ENCODE data around the gene ZNF148.

ZNF148 gene

GRCh38 chr3:125245521-125245920 lies 129.6 kb downstream of the ZNF148 start:
- TF ChIP-seq, protein P1, sequence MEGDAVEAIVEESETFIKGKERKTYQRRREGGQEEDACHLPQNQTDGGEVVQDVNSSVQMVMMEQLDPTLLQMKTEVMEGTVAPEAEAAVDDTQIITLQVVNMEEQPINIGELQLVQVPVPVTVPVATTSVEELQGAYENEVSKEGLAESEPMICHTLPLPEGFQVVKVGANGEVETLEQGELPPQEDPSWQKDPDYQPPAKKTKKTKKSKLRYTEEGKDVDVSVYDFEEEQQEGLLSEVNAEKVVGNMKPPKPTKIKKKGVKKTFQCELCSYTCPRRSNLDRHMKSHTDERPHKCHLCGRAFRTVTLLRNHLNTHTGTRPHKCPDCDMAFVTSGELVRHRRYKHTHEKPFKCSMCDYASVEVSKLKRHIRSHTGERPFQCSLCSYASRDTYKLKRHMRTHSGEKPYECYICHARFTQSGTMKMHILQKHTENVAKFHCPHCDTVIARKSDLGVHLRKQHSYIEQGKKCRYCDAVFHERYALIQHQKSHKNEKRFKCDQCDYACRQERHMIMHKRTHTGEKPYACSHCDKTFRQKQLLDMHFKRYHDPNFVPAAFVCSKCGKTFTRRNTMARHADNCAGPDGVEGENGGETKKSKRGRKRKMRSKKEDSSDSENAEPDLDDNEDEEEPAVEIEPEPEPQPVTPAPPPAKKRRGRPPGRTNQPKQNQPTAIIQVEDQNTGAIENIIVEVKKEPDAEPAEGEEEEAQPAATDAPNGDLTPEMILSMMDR (IDR thresholded peaks at IDR 0.05; ENCODE audit: low read depth, low read length), result no peak
- no peak for DNase-seq (ENCODE audit: extremely low read depth, low read depth)

- no peak for DNase-seq (ENCODE audit: extremely low read depth, low read depth)
- TF ChIP-seq, protein P1 (IDR thresholded peaks at IDR 0.05; ENCODE audit: low read depth, low read length), result no peak
Measured at GRCh38 chr3:125240496-125240895, 134.6 kb downstream of the ZNF148 start.

DNA sequence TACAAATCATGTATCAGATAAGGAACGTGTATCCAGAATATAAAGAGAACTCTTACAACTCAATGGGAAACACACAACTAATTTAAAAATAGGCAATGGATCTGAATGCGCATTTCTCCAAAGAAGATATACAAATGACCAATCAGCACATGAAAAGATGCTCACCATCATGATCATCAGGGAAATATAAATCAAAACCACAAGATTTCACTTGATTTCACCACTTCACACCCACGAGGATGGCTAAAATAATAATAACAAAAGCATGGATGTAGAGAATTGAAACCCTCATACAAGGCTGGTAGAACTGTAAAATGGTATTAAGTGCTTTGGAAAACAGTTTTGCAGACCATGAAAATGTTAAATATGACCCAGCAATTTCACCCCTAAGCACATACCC lies 135.9 kb downstream of the ZNF148 start:
- TF ChIP-seq, protein P1 (IDR thresholded peaks at IDR 0.05; ENCODE audit: low read depth, low read length), result no peak
- no peak for DNase-seq (ENCODE audit: extremely low read depth, low read depth)

GRCh38 chr3:125238759-125239158 lies 136.4 kb downstream of the ZNF148 start:
- no peak for DNase-seq (ENCODE audit: extremely low read depth, low read depth)
- TF ChIP-seq, protein P1 (IDR thresholded peaks at IDR 0.05; ENCODE audit: low read depth, low read length), result no peak

GRCh38 chr3:125236331-125236903 lies 138.7 kb downstream of the ZNF148 start:
- no peak for DNase-seq (ENCODE audit: extremely low read depth, low read depth)
- TF ChIP-seq, protein P1 (IDR thresholded peaks at IDR 0.05; ENCODE audit: low read depth, low read length), result no peak

GRCh38 chr3:125234831-125235230 lies 140.3 kb downstream of the ZNF148 start:
- DNase-seq (ENCODE audit: extremely low read depth, low read depth), result no peak
- TF ChIP-seq, protein P1 (IDR thresholded peaks at IDR 0.05; ENCODE audit: low read depth, low read length), result no peak

GRCh38 chr3:125232401-125232800 lies 142.7 kb downstream of the ZNF148 start:
- DNase-seq (ENCODE audit: extremely low read depth, low read depth), result no peak
- TF ChIP-seq, protein P1 (IDR thresholded peaks at IDR 0.05; ENCODE audit: low read depth, low read length), result no peak

All from AG09319 (cell line).